ENCODE measurements around the gene GRAMD1A.
"Not testable (repeated sequence)": the region's sequence is repeated elsewhere in the genome, so short reads cannot be mapped to it uniquely, and the experiment has no call there.

Gene GRAMD1A

DNA sequence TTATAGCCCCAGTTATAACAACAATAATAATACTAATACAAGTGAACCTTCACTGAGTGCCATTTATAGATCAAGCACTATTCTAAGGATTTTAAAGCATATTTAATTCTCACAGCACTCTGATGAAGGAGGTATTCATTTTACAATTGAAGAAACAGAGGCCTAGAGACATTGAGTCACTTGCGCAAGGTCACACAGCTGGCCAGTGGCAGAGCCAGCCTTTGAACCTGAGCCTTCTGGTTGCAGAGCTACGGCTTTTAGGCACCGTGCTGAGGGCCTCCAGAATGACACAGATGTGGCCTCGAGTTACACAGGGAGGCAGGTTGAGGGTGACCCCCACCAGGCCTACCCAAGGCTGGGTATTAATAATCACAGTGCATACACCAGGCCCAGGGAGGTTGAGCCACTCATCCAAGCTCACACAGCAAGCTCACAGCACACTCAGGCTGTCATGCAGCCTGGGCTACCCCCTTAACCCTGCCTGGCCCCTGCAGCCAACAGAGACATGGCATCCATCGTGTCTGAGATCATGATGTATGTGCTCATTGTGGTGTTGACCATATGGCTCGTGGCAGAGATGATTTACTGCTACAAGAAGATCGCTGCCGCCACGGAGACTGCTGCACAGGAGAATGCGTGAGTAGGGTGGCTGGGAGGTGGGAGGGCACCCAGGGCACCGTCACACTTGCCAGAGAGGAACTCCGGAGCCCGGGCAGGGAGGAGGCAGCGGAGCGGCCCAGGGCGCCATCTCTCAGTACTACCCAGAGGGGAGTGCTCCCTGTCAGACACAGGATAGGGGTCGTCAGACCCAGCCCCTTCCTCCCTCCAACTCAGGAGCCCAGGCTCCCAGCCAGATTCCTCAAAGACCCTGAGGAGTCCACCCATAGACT is 38.7 kb downstream of the GRAMD1A start:
- peak; percentile 76 for DNase-seq (ENCODE audit: low read depth)

DNA sequence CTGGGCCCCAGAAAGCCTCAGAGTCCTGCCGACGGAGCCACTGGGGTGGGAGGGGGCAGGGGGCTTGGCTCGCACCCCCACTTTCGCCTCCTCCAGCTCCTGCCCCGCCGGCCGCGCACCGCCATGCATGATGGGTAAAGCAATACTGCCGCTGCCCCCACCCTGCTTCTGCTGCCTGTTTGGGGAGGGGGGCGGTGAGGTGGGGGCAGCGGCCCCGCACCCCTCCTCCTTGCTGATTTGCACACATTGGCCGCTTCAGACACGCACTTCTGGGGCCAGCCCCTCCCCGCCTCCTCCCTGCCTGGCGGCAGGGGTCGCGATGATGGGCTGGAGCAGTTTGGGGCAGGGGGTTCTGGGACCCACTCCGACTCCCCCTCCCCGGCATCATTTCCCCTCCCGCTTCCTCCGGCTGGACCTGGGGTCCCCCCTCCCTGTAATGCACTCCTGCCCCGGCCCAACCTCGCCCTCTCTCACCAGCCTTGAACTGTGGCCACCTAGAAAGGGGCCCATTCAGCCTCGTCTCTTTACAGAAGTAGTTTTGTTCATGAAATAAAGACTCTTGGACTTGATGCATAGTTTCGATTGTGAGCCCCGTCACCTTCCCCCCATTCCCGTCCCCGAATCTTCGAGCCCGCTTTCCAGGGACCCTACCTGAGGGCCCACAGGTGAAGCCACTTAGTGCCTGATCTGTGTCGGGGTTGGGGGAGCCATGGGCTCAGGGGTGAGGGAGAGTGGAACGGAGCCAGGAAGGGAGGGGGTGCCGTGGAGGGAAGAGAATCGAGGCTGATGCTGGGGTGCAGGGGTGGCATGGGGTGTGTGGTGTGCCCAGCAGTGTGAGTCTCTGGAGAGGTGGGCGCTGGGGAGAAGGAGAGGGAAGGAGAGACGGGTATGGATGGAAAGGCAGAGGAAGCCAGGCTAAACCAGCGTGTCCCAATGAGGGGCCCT is 40.0 kb downstream of the GRAMD1A start:
- DNase-seq (ENCODE audit: low read depth), result no peak

DNA sequence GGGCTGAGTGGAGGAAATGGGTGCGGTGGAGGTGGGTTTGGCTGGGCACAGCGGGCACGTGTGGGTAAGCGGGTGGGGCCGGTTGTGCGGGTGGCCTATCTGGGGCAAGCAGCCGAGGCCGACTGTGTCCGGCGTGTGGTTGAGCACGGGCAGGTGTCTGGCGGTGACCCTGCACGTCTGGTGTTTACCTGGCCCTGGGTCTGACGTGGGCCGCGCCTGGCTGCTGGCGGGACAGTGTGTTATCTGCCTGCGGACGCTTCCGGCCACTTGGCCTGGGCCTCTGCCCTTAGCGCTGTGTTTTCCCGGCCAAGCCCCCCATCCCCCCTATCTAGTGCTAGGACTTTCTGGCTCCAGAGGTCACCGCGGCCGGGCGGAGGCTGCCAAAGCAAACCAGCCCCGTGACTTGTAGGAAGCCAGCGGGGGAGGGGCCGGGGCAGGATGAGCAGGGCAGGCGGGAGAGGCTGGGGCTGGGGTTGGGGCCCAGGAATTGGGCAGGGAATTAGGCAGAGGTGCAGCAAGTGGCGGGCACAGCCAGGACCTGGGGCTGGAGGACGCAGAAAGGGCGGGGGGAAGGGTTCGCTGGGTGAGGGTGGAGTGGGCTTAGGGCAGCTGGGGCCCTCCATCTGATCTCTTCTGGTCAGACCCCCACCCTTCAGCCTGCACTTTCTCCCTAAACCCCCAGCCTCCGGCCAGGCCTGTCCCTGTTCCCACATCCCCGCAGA is 40.9 kb downstream of the GRAMD1A start:
- DNase-seq (ENCODE audit: low read depth), result peak; percentile 65

DNA sequence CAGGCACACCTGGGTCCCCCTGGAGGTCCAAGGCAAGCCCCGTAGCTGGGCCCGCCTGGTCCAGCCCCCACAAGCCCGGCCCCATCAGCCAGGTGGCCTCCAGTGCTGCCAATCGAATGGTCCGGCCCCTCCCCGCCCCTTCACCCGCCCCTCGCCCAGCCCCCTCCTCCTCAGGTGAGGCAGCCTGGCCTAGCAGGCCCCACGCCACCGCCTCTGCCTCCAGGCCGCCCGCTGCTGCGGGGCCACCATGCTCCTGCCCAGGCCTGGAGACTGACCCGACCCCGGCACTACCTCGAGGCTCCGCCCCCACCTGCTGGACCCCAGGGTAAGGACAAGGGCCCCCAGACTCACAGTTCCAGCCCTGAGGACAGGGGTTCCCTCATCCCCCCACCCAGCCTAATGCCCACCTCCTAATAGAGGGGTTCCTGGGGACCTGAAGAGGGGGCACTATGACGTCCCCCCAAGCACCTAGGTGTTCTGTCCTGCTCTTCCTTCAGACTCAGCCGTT is 41.5 kb downstream of the GRAMD1A start, which contains the start of gene HPN:
TSS of gene HPN (plus strand) at position 174 of the 508 bp plus-strand sequence. CDS start 786 bp downstream, outside the sequence.
- DNase-seq (ENCODE audit: low read depth), result no peak

DNA sequence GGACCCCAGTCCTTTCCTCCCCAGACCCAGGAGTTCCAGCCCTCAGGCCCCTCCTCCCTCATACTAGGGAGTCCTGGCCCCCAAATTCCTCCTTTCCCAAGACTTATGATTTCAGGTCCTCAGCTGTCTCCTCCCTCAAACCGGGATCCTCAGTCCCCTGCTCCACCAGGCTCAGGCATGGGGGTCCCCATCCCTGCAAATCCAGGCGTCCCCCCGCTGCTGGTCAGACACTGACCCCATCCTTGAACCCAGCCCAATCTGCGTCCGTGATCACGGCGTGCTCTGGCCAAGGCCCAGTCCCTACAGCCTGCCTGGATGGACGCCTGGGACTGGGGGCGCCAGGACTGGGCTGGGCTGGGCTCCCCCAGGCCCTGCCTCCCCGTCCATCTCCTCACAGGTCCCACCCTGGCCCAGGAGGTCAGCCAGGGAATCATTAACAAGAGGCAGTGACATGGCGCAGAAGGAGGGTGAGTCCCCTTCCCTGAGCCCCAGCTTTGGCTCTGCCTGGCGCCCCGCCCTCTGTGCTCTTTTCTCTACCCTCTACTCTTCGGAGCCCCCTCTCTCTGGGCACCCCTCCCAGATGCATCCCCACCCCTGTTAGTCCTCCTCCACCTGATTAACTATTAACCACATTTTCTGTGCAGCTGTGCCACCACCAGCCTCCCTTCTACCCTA is 42.1 kb downstream of the GRAMD1A start:
- DNase-seq (ENCODE audit: low read depth), result no peak

DNA sequence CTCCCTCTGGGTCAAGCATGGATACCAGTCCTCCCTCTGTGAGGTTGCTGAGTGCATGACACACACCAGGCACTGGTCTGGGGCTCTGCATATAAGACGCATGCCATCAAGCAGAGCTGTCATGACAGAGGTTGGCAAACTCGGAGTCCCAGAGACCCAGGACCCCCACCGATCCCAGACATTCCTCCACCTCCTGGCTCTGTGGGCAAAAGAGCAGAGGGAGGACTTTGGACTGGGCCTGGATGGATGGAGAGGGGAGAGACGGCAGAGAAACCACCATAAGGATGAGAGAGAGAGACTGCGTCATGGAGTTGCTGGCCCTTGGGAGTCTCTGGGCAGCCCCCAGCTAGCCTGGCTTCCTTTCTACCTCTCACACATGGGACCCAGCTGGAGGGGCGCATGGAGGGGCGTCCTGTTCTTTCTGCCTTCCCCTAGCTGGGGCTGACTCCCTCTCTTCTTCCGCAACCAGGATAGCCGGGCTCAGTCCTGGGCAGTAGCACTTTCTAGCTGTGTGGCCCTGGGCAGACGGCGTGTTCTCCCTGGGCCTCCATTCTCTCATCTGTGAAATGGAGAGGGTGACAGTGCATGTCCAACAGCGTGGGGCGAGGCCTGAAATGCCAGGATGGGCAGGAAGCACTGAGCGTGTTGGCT is 43.0 kb downstream of the GRAMD1A start:
- DNase-seq (ENCODE audit: low read depth), result no peak

DNA sequence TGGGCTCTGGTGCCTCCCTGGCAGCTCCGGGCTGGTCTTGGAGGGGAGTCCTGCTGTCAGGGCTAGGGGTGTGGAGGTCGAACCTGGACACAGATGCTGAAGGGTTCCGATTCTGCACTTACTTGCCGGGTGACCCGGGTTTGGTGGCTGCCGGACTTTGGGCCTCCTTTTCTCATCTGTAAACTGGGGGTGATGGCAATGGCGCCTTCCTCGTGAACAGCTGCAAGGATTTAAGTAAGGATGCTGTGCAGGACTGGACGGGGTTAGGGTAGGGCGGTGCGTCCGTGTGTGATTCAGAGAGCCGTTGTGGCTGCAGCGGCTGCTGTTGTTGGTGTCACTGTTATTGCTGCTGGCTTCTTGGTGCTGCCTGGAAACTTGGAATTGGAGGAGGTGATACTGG is 43.8 kb downstream of the GRAMD1A start:
- no peak for DNase-seq (ENCODE audit: low read depth)

DNA sequence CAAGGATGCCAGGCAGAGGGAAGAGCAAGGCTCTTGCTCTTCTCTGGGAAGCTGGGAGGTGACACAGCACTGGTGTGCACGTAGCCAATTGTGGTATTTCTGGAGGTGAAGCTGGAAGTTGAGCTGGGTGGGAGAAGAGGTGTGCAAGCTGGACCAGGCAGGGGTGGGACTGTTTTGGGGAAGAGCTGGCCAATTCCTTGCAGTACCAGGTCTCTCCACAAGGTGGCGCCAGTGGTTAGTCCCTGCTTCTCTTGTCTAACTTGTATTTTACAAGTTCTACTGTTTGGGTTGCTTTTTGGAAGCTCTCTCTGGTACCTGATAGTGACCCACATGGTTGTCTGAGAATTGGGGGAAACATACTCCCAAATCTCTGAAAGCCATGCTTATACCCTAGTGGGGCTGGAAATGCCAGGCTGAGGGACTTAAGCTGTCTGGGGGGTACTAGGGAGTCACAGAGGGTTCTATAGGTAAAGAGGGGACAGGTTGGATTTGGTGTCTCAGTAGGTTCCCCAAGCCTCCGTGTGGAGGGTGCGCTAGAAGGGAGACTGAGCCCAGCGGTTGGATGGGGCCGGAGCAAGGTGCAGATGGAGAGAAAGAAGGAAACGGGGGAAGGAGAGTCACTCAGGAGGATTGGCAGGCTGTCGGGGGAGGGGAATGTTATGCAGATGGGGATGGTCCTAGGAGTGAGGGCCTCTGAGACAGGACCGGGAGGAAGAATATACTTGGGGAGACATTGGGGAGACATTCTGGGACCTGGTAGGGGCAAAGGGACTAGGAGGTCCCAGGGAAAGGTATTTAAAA is 44.4 kb downstream of the GRAMD1A start:
- DNase-seq (ENCODE audit: low read depth), result peak; percentile 33

DNA sequence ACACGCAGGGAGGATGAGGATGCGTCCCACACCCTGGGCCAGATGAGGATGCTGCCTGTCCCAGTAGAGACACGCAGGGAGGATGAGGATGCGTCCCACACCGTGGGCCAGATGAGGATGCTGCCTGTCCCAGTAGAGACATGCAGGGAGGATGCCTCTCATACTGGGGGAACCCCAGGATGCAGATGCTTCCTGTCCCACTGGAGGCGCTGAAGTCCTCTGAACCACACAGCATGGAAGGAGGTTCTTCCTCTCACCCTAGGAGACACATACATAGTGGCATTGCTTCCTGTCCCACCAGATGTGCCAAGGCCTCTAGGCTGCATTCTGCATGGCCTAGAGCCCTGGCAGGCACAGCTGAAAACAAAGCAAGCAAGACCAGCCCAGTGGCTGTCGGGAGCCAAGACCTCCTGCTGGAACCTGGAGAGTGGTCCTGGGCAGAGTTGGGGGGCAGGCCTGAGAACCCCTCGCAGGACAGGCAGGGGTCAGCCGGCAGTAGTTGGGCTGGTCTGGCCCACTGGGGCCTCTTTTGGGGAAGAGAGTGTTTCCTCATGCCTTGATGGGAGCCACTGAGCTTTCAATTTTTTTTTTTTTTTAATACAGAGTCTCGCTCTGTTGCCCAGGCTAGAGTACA is 45.7 kb downstream of the GRAMD1A start:
- DNase-seq (ENCODE audit: low read depth), result no peak

DNA sequence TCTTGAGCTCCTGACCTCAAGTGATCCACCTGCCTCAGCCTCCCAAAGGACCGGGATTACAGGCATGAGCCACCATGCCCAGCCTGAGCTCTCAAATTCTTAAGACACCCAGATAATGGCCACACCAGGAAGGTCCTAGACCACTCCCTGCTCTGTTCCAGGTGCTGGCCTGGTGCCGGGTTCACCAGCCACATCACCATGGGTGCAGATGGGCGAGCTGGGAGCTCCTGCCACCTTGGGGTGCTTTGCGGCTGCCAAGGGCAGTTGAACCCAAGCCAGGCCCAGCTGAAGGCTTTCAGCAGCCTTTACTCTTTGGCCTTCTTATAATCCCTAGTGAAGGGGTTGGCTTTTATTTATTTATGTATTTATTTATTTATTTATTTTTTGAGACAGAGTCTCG is 46.3 kb downstream of the GRAMD1A start:
- DNase-seq (ENCODE audit: low read depth), result no peak

DNA sequence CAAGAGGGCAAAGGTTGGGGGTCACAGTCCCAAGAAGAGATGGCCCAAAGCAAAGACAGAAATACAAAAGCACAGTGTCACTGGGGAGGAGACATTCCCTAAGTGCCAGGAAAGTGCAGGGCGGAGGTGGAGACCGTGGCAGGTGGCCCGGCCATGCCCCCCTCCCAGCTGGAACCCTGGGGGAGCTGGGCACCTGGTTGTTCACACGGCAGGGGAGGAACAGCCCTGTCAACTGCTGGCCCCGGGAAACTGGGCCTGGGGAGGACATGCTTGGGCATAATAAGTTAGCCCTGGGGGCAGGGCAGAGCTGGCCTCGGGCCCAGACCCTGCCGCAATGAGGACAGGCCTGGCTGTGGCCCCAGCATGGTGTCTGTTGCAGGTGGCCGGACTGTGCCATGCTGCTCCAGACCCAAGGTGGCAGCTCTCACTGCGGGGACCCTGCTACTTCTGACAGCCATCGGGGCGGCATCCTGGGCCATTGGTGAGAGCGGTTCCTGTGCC is 48.8 kb downstream of the GRAMD1A start:
- no peak for DNase-seq (ENCODE audit: low read depth)

DNA sequence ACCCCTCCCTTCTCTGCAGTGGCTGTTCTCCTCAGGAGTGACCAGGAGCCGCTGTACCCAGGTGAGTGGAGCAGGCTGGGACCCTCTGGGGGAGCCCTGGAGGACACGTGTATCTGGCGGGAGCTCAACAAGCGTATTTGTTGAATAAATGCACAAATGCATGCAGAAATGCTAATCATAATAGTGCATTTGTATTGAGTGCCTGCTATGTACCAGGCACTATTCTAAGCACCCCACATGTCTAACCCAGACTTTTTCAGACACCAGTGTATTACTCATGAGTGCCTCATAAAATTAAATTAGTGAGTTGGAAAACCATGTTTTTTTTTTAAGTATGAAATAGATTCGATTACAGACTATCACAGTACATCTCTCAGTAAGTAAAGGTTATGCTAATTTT is 49.3 kb downstream of the GRAMD1A start:
- DNase-seq (ENCODE audit: low read depth), result no peak

DNA sequence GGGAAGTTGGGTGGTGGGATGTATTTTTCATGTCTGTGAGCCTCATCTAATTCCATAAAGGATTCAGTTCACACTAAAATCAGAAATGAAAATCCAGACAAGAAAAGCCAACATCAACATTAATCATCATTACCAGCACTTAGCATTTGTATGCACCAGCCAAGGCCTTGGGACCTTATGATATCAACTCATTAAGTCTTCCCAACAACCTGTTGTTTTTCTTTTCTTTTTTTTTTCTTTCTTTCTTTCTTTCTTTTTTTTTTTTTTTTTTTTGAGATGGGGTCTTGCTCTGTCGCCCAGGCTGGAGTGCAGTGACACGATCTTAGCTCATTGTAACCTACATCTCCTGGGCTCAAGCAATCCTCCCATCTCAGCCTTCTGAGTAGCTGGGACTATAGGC is 50.5 kb downstream of the GRAMD1A start:
- not testable (repeated sequence) for DNase-seq (ENCODE audit: low read depth)

DNA sequence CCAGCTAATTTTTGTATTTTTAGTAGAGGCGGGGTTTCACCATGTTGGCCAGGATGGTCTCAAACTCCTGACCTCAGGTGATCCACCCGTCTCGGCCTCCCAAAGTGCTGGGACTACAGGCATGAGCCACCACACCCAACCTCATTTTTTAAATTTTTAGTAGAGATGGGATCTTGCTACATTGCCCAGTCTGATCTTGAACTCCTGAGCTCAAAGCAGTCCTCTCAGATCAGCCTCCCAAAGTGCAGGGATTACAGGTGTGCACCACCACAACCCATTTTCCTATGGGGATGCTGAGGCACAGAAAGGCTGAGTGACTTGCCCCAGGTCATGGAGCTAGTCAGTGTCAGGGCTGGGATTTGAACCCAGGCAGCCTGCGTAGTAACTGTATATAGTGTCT is 51.1 kb downstream of the GRAMD1A start:
- not testable (repeated sequence) for DNase-seq (ENCODE audit: low read depth)

DNA sequence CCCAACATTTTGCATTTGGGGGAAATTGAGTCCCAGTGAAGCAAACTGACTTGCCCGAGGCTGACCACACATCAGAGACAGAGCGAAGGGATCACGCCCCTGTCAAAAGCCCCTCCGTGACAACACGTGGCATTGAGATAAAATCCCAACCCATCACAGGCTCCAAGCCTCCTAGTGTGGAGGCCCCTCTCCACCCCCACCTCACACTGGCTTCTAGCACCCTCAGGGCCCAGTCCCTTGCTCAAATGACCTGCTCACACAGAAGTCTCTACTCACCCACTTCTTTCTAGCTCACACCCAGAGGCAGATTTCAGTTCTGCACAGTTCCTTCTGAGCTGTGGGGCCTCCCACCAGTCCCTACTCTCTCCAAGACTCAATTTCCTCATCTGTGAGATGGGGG is 51.7 kb downstream of the GRAMD1A start:
- no peak for DNase-seq (ENCODE audit: low read depth)

DNA sequence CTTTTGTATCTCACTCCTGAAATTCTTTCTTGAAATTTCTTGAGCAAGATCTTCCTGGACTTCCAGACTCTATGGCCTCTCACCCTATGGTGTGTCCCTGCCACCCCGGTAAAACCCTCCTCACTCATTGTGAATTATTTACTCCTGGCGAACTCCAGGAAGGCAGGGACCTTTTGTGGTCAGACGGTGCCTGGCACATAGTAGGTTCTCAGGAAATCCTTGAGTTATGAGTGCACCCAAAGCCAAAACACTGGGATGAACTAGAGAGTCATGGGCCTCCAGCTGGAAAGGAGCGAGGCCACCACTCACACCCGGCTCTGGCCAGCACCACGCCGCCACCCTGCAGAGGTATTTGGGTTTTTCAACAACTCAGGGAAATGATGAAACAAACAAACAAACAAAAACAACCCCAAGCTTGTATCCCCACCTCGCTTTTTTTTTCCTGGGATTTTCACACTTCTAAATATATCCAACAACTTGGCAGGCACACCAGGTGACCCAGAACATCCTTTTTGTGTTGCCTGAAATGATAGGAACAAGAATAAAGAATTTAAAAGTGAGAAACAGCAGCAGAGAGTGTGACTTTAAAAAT is 52.6 kb downstream of the GRAMD1A start:
- DNase-seq (ENCODE audit: low read depth), result no peak

DNA sequence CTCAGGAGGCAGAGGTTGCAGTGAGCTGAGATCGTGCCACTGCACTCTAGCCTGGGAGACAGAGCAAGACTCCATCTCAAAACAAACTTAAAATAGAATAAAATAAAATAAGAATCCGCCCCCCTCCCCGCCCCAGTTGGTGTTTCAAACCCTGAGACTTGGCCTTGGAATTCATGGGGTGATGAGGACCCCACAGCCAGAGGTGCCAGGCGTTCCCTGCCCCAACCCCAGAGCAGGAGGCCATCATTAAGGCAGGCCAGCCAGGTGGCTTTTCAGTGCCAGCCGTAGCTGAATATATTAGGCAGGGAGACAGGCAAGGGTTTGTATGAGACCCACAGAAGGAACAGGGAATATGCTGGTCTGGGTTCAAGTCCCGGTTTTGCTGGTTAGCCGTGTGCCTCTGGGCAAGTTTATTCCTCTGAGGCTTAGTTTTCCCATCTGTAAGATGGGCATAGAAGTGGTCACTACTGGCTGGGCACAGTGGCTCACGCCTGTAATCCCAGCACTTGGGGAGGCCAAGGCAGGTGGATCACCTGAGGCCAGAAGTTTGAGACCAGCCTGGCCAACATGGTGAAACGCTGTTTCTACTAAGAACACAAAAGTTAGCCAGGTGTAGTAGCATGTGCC is 53.7 kb downstream of the GRAMD1A start:
- no peak for DNase-seq (ENCODE audit: low read depth)

DNA sequence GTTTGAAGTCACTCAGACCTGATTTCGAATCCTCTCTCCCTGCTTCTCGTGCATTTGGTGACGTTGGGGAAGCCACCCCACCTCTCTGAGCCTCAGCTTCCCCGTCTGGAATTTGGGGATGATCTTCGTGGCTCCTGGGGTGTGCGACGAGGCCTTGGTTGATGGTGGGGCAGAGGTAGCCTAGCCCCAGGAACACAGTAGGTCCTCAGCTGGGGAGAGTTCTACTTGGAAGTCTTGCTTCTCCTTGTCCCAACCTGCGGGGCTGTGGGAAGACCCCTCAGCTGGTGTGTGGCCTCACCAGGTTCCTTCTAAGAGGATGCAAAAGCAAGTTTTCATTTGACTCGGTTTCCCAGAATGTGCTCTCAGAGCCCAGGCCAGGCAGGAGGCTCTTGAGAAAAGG is 54.5 kb downstream of the GRAMD1A start:
- no peak for DNase-seq (ENCODE audit: low read depth)

Measured in amniotic epithelial cell (primary cell).